ENCODE measurements around the gene SRXN1.

The SRXN1 gene

DNA sequence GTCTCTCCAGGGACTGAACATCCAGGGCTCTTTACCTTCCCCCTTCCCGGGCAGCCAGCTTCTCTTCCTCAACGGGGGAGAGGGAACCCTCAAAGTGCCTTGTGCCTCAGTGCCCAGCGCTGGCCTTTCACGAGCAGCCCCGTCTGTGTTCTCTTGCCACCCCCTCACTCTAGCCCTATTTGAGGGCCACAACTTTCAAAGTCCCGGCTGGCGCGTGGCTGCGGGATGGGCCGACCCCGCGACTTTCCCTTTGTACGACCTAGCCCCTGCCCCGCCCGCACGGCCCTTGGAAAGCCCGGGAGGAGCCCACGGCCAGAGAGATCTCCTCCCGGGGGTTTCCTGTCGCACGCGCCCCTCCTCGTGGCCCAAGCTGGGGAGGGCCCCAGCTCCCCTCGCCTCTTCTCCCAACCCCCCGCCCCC is 22.0 kb upstream of the SRXN1 start:
- Histone ChIP-seq H3K27me3 (ENCODE audit: insufficient read depth, low read depth, severe bottlenecking) (no peaks in the 10 kb centered on the region), H3K36me3 (no peaks in the 10 kb centered on the region; the same call in 1 of the 2 replicates), H3K4me3 (ENCODE audit: low read depth, low read length) (peak overlapping the region; percentile 72), H3K27ac (peak overlapping the region; percentile 65), H3K9me3 (ENCODE audit: severe bottlenecking) (no peaks in the 10 kb centered on the region)
- TF ChIP-seq, protein P1, sequence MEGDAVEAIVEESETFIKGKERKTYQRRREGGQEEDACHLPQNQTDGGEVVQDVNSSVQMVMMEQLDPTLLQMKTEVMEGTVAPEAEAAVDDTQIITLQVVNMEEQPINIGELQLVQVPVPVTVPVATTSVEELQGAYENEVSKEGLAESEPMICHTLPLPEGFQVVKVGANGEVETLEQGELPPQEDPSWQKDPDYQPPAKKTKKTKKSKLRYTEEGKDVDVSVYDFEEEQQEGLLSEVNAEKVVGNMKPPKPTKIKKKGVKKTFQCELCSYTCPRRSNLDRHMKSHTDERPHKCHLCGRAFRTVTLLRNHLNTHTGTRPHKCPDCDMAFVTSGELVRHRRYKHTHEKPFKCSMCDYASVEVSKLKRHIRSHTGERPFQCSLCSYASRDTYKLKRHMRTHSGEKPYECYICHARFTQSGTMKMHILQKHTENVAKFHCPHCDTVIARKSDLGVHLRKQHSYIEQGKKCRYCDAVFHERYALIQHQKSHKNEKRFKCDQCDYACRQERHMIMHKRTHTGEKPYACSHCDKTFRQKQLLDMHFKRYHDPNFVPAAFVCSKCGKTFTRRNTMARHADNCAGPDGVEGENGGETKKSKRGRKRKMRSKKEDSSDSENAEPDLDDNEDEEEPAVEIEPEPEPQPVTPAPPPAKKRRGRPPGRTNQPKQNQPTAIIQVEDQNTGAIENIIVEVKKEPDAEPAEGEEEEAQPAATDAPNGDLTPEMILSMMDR (IDR thresholded peaks at IDR 0.05; ENCODE audit: low read depth, low read length) = no peak
- no peak for DNase-seq

DNA sequence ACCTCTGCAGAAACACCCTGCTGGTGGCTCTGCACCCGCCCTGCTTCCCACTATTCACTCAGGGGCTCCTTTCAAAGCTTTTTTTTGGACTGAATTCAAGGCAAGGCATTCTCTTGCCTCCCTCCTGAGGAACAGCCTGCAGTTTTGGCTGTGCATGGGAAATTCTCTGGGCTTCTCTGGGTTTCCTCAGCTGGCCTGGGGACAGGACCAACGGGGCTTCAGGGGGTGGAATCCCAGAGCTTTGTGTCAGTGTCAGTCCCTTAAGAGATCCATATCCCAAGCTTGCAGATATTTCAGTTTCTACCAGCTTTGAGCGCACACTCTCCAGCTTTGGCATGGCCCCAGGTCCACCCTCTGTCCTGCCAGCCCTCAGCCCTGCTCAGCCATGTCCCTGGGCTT is 20.6 kb upstream of the SRXN1 start:
- TF ChIP-seq, protein P1 (IDR thresholded peaks at IDR 0.05; ENCODE audit: low read depth, low read length) = no peak
- DNase-seq = no peak
- no peak overlapping the region for H3K4me3 ChIP-seq (ENCODE audit: low read depth, low read length)
- no peaks in the 10 kb centered on the region for H3K9me3 ChIP-seq (ENCODE audit: severe bottlenecking)
- H3K27ac ChIP-seq = no peak overlapping the region
- no peaks in the 10 kb centered on the region; the same call in 1 of the 2 replicates for H3K36me3 ChIP-seq
- no peaks in the 10 kb centered on the region for H3K27me3 ChIP-seq (ENCODE audit: insufficient read depth, low read depth, severe bottlenecking)

DNA sequence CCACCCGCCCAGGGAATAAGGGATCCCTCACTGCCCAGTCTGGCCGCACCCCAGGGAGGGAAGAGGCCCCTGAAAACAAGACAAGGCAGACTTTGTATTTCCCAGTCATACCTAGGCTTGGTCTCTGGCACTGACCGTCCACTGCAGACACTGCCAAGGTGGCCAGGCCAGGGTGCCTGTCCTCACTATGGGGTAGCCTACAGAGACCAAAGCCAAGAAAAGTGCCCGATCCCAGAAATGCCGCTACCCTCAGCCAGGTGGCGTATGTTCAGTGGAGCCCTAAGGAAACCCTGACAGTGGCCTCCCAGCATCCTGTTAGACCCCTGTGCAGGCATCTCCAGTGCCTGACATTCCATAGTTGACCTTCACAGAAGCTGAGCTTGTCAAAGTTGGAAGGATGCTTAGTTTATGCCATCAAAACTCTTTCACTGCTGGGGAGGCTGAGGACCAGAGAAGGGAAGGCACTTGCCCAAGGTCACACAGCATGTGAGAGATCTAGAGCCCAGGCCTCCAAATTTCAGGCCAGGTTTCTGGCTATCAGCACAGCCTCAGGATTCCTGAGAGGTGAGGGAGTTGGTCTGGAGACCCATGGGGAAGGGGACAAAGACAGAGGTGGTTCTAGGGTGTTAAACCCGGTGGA is 20.1 kb upstream of the SRXN1 start:
- peak; percentile 36 for DNase-seq
- H3K27me3 ChIP-seq (ENCODE audit: insufficient read depth, low read depth, severe bottlenecking) = no peaks in the 10 kb centered on the region
- TF ChIP-seq, protein P1 (IDR thresholded peaks at IDR 0.05; ENCODE audit: low read depth, low read length) = peak; percentile 63
- H3K4me3 ChIP-seq (ENCODE audit: low read depth, low read length) = no peak overlapping the region
- H3K9me3 ChIP-seq (ENCODE audit: severe bottlenecking) = no peaks in the 10 kb centered on the region
- H3K36me3 ChIP-seq = no peaks in the 10 kb centered on the region; the same call in 1 of the 2 replicates
- H3K27ac ChIP-seq = no peak overlapping the region

DNA sequence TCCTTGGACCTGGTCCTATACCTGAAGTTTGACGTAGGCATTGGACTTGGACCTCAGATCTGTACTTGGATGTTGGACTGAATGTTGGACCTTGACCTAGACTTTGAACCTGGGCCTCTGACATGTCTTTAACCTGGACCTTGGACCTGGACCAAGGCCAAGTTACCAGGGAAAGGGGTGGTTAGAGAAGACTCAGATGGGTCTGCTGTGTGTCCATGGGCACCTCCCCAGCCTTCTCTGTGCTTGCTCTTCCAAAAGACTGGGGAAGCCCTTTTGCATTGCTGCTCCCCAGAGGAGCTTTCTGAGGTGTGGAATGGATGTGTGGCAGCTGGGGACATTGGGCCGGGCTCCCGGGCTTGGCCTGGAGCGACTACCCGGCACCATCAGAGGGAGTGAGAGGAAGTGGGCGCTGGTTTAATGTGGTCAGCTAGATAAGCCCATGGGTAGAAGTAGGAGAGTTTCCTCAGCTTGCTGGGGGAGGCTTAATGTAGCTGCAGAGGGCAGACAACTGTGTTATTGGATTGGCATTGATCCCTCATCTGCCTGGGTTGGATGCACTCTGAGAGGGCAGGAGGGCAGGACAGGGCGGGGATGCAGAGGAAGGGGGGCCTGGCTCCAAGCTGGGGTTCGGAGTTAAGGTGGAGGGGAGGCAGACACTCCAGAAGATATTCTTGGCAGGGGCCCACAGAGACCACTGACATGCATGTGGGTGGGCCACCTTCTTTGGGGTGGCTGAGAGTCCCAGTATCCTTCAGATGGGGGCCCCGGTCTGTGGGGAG is 18.4 kb upstream of the SRXN1 start:
- H3K4me3 ChIP-seq (ENCODE audit: low read depth, low read length) = no peak overlapping the region
- H3K9me3 ChIP-seq (ENCODE audit: severe bottlenecking) = no peaks in the 10 kb centered on the region
- H3K36me3 ChIP-seq = no peaks in the 10 kb centered on the region; the same call in 1 of the 2 replicates
- no peak overlapping the region for H3K27ac ChIP-seq
- no peaks in the 10 kb centered on the region for H3K27me3 ChIP-seq (ENCODE audit: insufficient read depth, low read depth, severe bottlenecking)
- no peak for DNase-seq
- TF ChIP-seq, protein P1 (IDR thresholded peaks at IDR 0.05; ENCODE audit: low read depth, low read length) = no peak

DNA sequence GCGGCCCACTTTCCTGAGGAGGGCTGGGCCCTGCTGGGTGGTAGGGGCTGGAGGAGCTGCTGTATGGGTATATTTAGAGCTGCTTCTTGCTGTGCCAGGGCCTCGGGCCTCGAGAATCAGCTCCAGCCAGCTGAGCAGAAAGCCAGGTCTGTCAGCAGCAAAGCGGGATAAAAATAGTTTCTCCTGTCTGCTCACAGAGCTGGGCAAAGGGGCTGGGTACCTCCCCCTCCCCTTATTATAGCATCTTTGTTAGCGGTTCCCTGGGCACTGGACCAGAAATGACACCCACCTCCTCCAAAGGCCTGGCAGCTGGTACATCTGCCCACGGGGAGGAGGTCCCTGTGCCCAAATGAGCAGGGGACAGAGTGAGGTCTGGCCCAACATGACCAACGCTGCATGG is 16.6 kb upstream of the SRXN1 start:
- no peak overlapping the region for H3K4me3 ChIP-seq (ENCODE audit: low read depth, low read length)
- TF ChIP-seq, protein P1 (IDR thresholded peaks at IDR 0.05; ENCODE audit: low read depth, low read length) = no peak
- no peak overlapping the region for H3K27ac ChIP-seq
- no peaks in the 10 kb centered on the region for H3K27me3 ChIP-seq (ENCODE audit: insufficient read depth, low read depth, severe bottlenecking)
- no peak for DNase-seq
- H3K36me3 ChIP-seq = no peaks in the 10 kb centered on the region; the same call in 1 of the 2 replicates
- H3K9me3 ChIP-seq (ENCODE audit: severe bottlenecking) = no peaks in the 10 kb centered on the region
